ENCODE results near the gene CELA2A.
"Not testable (repeated sequence)": the region's sequence is repeated elsewhere in the genome, so short reads cannot be mapped to it uniquely, and the experiment has no call there.

The CELA2A gene

GRCh38 chr1:15477646-15478212 is 21.2 kb downstream of the CELA2A start:
- DNase-seq (ENCODE audit: low spot score) = no peak
- in situ Hi-C loops (cut with MboI; ENCODE audit: low pct_unique_long_range_greater_than_20kb, low sequenced_read_pairs, unreplicated experiment) = no loop called here
- TF ChIP-seq CTCF (IDR thresholded peaks at IDR 0.05; ENCODE audit: extremely low read depth, insufficient read depth, missing control alignments) = no peak

- TF ChIP-seq CTCF (IDR thresholded peaks at IDR 0.05; ENCODE audit: extremely low read depth, insufficient read depth, missing control alignments) = no peak
- no peak for DNase-seq (ENCODE audit: low spot score)
- in situ Hi-C loops (cut with MboI; ENCODE audit: low pct_unique_long_range_greater_than_20kb, low sequenced_read_pairs, unreplicated experiment) = no loop called here
Measured at GRCh38 chr1:15479654-15480347, 23.3 kb downstream of the CELA2A start.

GRCh38 chr1:15482455-15482854 is 25.9 kb downstream of the CELA2A start:
- DNase-seq (ENCODE audit: low spot score); in situ Hi-C loops (cut with MboI; ENCODE audit: low pct_unique_long_range_greater_than_20kb, low sequenced_read_pairs, unreplicated experiment): not testable (repeated sequence)

- DNase-seq (ENCODE audit: low spot score); in situ Hi-C loops (cut with MboI; ENCODE audit: low pct_unique_long_range_greater_than_20kb, low sequenced_read_pairs, unreplicated experiment): not testable (repeated sequence)
Measured at GRCh38 chr1:15482983-15483543, 26.5 kb downstream of the CELA2A start.

- TF ChIP-seq CTCF (IDR thresholded peaks at IDR 0.05; ENCODE audit: extremely low read depth, insufficient read depth, missing control alignments) = no peak
- in situ Hi-C loops (cut with MboI; ENCODE audit: low pct_unique_long_range_greater_than_20kb, low sequenced_read_pairs, unreplicated experiment) = no loop called here
- no peak for DNase-seq (ENCODE audit: low spot score)
Measured at GRCh38 chr1:15483971-15484370, 27.4 kb downstream of the CELA2A start.

- in situ Hi-C loops (cut with MboI; ENCODE audit: low pct_unique_long_range_greater_than_20kb, low sequenced_read_pairs, unreplicated experiment); DNase-seq (ENCODE audit: low spot score): not testable (repeated sequence)
Measured at GRCh38 chr1:15484443-15484842, 27.9 kb downstream of the CELA2A start.

GRCh38 chr1:15485636-15486035 is 29.1 kb downstream of the CELA2A start:
- in situ Hi-C loops (cut with MboI; ENCODE audit: low pct_unique_long_range_greater_than_20kb, low sequenced_read_pairs, unreplicated experiment) = no loop called here
- no peak for DNase-seq (ENCODE audit: low spot score)
- no peak for TF ChIP-seq CTCF (IDR thresholded peaks at IDR 0.05; ENCODE audit: extremely low read depth, insufficient read depth, missing control alignments)

GRCh38 chr1:15486844-15487610 is 30.5 kb downstream of the CELA2A start:
- in situ Hi-C loops (cut with MboI; ENCODE audit: low pct_unique_long_range_greater_than_20kb, low sequenced_read_pairs, unreplicated experiment); DNase-seq (ENCODE audit: low spot score): not testable (repeated sequence)
